PC-3 (cell line): ENCODE results near the gene NXPE3.

ENCODE experiments used
- EZH2 ChIP-seq: fragments of 300-600 bp; sonication (generic); IDR thresholded peaks from one replicate; pipeline ENCODE4 v1.6.1; 2017; ENCODE audit warnings: antibody characterized with exemption, mild to moderate bottlenecking, low read length; ENCODE audit not compliant: unreplicated experiment
- TF ChIP-seq, protein P1 (sequence below): fragments of 300-600 bp; sonication (generic); conservative IDR thresholded peaks from 2 replicates; pipeline ENCODE4 v1.5.1; 2017; ENCODE audit warnings: antibody characterized with exemption, low read depth, mild to moderate bottlenecking, low read length

DNA sequence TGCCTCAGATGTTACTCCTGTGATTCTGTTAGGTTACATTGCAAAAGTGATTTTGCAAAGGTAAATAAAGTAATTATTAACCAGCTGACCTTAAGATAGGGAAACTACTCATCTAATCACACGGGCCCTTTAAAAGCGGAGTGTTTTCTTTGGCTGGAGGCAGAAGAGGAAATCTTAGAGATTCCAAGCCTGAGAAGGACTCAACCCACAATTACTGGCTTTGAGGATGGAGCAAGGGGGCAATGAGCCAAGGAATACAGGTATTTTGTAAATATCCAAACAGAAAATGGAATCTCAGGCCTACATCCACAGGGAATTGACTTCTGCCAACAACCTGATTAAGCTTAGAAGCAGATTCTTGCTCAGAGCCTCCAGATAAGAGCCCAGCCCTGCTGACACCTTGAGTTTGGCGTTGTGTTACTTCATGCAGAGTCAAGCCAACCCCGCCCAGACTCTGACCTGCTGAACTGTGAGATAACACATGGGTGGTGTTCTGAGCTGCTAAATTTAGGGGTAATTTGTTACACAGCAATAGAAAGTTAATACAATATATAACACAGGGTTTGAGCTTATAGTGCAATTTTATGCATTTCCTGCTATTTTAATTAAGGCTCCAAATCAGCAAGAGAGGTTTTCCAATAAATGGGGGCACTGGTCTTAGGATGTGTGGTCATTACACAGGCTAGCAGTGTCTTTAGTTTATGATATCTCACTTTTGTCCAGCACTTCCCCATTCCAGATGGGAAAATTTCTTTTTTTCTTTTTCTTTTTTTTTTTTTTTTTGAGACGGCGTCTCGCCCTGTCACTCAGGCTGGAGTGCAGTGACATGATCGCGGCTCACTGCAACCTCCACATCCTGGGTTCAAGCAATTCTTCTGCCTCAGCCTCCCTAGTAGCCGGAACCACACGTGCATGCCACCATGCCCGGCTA, 89.8 kb downstream of the NXPE3 start:
- no peak for TF ChIP-seq EZH2
- TF ChIP-seq, protein P1, sequence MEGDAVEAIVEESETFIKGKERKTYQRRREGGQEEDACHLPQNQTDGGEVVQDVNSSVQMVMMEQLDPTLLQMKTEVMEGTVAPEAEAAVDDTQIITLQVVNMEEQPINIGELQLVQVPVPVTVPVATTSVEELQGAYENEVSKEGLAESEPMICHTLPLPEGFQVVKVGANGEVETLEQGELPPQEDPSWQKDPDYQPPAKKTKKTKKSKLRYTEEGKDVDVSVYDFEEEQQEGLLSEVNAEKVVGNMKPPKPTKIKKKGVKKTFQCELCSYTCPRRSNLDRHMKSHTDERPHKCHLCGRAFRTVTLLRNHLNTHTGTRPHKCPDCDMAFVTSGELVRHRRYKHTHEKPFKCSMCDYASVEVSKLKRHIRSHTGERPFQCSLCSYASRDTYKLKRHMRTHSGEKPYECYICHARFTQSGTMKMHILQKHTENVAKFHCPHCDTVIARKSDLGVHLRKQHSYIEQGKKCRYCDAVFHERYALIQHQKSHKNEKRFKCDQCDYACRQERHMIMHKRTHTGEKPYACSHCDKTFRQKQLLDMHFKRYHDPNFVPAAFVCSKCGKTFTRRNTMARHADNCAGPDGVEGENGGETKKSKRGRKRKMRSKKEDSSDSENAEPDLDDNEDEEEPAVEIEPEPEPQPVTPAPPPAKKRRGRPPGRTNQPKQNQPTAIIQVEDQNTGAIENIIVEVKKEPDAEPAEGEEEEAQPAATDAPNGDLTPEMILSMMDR: no peak
